Peyer's patch (tissue), 4 donors: ENCODE results near the gene SLC6A8. TPM values are rescaled to one million over a fixed set of nuclear protein-coding genes. Genes with fewer than 3 reads are reported as not detected.

Experiments
- DNase-seq, 3 donors: peaks; one replicate each; pipeline ENCODE4 v3.0.0-alpha.2; 2017 to 2019
- H3K27ac ChIP-seq, 4 donors: fragments of 200-600 bp; sonication (generic); one replicate each; pipeline ENCODE4 v1.5.1; 2016 to 2019
- H3K27me3 ChIP-seq, 2 donors: fragments of 200-600 bp; sonication (generic); one replicate each; pipeline ENCODE4 v1.5.1; 2019
- H3K36me3 ChIP-seq, 3 donors: fragments of 200-600 bp; sonication (generic); one replicate each; pipeline ENCODE4 v1.5.1; 2016 to 2019
- H3K4me1 ChIP-seq, 4 donors: fragments of 200-600 bp; sonication (generic); one replicate each; pipeline ENCODE4 v1.5.1; 2016 to 2019
- H3K4me3 ChIP-seq, 4 donors: fragments of 200-600 bp; sonication (generic); 1 replicate in 3 of 4; 2 replicates in 1 of 4; pipeline ENCODE4 v1.5.1; 2016 to 2019; ENCODE audit warnings: mild to moderate bottlenecking in 1 of 4
- H3K9me3 ChIP-seq, 4 donors: fragments of 200-600 bp; sonication (generic); one replicate each; pipeline ENCODE4 v1.5.1; 2016 to 2019; ENCODE audit warnings: mild to moderate bottlenecking in 1 of 4
- POLR2A ChIP-seq, 2 donors: fragments of 450-650 bp; IDR thresholded peaks; one replicate each; pipeline ENCODE4 v1.5.1; 2017; ENCODE audit warnings: antibody characterized with exemption in 2 of 2, mild to moderate bottlenecking in 2 of 2, moderate library complexity in 2 of 2
- total RNA-seq, 4 donors: library from RNA; depleted of rRNA; stranded (reverse); fragments of >200 nt; gene quantifications; one replicate each; pipeline ENCODE4 v1.1.0, GENCODE V29; 2016
- TF ChIP-seq, protein P1 (sequence below), 6 experiments: fragments of 450-650 bp in 4 of 6; fragments of 200-600 bp in 2 of 6; sonication (generic) in 1 of 6; IDR thresholded peaks; one replicate each; pipeline ENCODE4 v1.5.1; 2017 to 2019; ENCODE audit warnings: antibody characterized with exemption in 6 of 6, mild to moderate bottlenecking in 3 of 6, moderate library complexity in 1 of 6

Gene SLC6A8
- total RNA-seq, 4 donors from 2014 or later, result 36.3 to 562 (median 146) TPM

DNA sequence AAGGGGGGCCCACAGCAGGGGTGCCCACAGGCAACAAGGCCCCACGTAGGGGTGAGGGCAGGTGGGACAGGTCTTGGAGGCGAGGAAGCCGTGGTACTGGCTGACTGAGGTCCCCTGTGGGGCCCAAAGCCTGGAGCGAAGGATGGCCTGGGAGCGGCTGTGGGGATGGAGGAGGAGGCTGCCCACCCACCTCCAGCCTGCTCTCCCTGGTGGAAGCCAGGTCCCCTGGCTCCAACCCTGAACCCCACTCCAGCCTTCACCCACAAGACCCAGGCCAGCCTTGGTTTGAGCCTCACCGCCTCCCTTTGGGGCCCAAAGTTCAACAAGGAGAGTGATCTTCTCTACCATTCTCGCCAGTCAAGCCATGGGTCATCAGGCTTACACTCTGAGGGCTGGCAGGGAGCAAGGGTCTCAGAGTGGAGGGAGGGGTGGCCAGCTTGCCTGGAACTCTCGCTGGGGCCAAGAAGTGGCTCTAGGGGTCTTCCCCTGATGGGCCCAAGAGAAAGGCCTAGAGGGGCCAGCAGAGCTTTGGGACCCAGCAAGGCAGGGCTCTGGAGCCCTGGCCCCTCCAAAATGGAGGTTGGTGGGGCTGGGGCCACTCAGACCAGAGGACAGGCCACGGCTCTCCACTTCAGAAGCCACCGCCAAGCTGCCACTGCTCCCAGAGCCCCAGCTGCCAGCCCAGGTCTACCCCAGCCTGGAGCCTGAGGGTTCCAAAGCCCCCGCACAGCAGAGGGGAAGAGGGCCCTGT lies 19.1 kb upstream of the SLC6A8 start:
- DNase-seq, result peak in 1 of 3 donors; percentile 31
- no peak overlapping the region for H3K4me3 ChIP-seq
- H3K9me3 ChIP-seq, result no peaks in the 10 kb centered on the region
- no peaks in the 10 kb centered on the region for H3K27me3 ChIP-seq
- H3K4me1 ChIP-seq, result no peaks in the 10 kb centered on the region
- TF ChIP-seq POLR2A (IDR thresholded peaks at IDR 0.05), result no peak
- TF ChIP-seq, protein P1, sequence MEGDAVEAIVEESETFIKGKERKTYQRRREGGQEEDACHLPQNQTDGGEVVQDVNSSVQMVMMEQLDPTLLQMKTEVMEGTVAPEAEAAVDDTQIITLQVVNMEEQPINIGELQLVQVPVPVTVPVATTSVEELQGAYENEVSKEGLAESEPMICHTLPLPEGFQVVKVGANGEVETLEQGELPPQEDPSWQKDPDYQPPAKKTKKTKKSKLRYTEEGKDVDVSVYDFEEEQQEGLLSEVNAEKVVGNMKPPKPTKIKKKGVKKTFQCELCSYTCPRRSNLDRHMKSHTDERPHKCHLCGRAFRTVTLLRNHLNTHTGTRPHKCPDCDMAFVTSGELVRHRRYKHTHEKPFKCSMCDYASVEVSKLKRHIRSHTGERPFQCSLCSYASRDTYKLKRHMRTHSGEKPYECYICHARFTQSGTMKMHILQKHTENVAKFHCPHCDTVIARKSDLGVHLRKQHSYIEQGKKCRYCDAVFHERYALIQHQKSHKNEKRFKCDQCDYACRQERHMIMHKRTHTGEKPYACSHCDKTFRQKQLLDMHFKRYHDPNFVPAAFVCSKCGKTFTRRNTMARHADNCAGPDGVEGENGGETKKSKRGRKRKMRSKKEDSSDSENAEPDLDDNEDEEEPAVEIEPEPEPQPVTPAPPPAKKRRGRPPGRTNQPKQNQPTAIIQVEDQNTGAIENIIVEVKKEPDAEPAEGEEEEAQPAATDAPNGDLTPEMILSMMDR (IDR thresholded peaks at IDR 0.05), result no peak
- H3K36me3 ChIP-seq, result no peaks in the 10 kb centered on the region
- H3K27ac ChIP-seq, result no peak overlapping the region

DNA sequence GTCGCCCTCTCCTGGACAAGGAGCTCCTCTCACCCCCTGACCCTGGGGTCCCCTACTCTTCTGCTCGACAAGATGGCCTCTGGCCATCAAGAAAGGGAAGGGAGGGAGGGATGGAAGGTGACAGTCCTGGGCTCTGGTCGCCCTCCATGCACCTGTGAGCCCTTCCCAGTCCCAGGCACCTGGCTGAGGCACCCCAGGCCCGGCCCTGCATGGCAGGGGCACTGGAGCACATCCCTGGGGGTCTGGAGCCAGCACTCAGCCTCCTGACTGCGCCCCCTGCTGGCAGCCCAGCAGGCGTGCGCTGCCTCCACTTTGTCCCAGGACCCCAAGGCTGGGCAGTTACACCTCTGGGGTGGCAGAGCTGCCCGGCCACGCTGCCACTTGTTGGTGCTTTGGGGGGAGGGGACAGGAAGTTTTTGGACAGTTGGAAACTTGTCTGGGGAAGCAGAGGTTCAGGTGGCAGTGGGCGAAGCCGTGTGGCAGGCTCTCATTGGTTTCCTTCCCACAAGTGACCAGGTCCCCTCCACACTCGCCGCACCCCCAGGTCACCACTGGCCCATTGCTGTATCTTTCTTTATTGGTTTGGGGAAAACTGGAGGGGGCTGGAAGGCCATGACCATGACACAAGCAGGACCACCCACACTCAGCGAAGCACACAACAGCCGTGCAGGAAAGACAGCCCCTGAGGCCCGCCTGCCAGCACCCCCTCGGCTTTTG lies 18.4 kb upstream of the SLC6A8 start:
- peak in 2 of 3 donors; percentile 19 to 49 for DNase-seq
- H3K27ac ChIP-seq, result no peak overlapping the region
- H3K4me3 ChIP-seq, result no peak overlapping the region
- H3K27me3 ChIP-seq, result no peaks in the 10 kb centered on the region
- no peaks in the 10 kb centered on the region for H3K4me1 ChIP-seq
- H3K9me3 ChIP-seq, result no peaks in the 10 kb centered on the region
- H3K36me3 ChIP-seq, result no peaks in the 10 kb centered on the region
- TF ChIP-seq, protein P1 (IDR thresholded peaks at IDR 0.05), result peak; percentile 44 to 67 (median 52)
- TF ChIP-seq POLR2A (IDR thresholded peaks at IDR 0.05), result no peak

DNA sequence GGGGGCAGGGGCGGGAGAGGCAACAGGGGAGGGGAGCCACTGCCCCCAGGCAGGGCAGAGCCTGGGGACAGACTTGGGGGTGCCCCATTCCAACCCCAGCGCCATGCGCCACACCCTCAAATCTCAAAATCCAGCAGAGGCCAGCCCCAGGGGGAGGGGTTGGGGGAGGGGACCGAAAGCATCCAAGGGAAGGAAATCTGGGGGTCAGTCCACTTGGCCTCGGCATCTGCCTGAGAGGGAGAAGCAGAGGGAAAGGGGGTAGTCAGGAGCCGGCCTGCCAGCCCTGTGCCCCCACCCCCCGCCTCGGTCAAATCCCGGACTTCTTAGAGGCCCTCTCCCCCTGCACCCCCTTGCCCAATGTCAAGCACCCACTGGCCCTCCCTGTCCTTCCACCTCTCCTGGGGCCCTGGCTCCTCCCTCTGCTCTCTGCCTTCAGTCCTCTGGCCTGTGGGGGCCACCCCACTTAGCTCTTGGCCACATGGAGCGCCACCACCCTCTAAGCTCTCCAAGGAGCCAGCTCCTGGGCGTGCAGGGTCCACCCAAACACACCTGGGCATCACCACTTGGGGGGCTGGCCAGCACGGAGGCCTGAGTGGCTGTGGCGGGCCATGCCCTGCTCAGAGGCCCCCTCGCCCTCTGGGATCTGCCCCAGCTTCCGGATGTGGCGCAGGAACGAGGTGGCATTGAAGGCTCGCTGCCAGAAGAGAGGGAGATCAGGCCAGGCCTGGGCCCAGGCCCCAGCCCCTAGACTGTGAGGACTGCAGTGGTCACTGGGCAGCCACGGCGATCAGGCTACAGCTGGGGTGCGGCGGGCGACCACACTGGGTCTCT lies 17.6 kb upstream of the SLC6A8 start:
- no peaks in the 10 kb centered on the region for H3K4me1 ChIP-seq
- no peak overlapping the region for H3K4me3 ChIP-seq
- peak in 1 of 3 donors; percentile 38 for DNase-seq
- no peaks in the 10 kb centered on the region for H3K27me3 ChIP-seq
- H3K27ac ChIP-seq, result no peak overlapping the region
- no peaks in the 10 kb centered on the region for H3K9me3 ChIP-seq
- TF ChIP-seq, protein P1 (IDR thresholded peaks at IDR 0.05), result no peak
- no peak for TF ChIP-seq POLR2A (IDR thresholded peaks at IDR 0.05)
- no peaks in the 10 kb centered on the region for H3K36me3 ChIP-seq

DNA sequence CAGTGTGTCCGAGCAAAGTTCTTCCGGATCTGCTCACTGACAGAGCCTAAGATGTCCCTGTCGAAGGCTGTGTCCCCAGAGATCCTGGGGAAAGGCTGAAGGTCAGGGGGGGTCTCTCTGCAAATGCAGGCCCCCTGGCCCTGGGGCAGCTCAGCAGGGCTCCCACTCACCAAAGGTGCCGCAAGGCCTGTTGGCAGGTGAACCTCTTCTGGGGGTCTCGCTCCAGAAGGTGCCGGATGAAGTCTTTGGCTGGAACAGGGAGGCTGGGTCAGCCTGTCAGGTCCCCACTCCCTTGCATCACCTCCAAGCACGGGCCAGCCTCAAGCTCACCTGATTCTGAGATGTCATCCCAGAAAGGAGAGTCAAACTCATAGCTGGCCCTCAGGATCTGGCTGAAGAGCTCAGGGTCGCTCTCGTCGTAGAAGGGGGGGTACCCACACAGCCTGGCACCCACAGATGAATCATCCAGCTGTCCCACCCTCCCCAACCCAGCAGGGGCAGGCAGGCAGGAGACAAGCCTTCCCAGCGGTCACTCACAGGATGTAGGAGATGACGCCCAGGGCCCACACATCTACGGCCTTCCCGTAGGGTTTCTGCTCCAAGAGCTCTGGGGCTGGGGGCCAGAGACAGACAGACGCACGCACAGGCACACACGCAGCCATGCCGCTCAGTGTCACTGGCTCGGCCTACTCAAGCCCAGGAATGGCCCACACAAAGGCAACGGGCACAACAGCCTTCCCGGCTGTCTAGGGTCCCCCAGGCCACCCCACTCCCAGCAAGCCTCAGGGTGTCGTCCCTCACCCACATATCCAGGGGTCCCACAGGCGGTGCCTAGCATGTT lies 16.8 kb upstream of the SLC6A8 start:
- Histone ChIP-seq H3K4me3 (no peak overlapping the region), H3K4me1 (no peaks in the 10 kb centered on the region), H3K9me3 (no peaks in the 10 kb centered on the region), H3K27me3 (no peaks in the 10 kb centered on the region), H3K27ac (no peak overlapping the region), H3K36me3 (no peaks in the 10 kb centered on the region)
- TF ChIP-seq, protein P1 (IDR thresholded peaks at IDR 0.05), result no peak
- no peak for TF ChIP-seq POLR2A (IDR thresholded peaks at IDR 0.05)
- peak in 1 of 3 donors; percentile 25 for DNase-seq
